K562 (cell line): Measurements from ENCODE around the gene HMCES. TPM values are rescaled to one million over a fixed set of nuclear protein-coding genes. Genes with fewer than 3 reads are reported as not detected.

ENCODE experiments used
- ATAC-seq: fragments of 200-7000 bp; cut with Tn5 transposase; 3 replicates; pipeline ENCODE4 v1.9.1; 2020; ENCODE audit warnings: moderate library complexity
- BruUV-seq: library from RNA; stranded (reverse); fragments of 400-500 nt; replicated peaks from 2 replicates; lab custom pipeline; 2021; lab: Mats Ljungman, UMichigan
- CTCF ChIA-PET: fragments of 300-600 bp; formaldehyde crosslinking; extraction: SDS; loops from one replicate; lab custom pipeline; 2021; ENCODE audit warnings: low intra/inter-chr PET ratio; lab: Yijun Ruan, JAX
- POLR2A ChIA-PET: fragments of 300-600, 350-650 bp; sonication (Branson Sonifier 250); formaldehyde crosslinking; extraction: SDS; loops from one replicate; lab custom pipeline; 2021; ENCODE audit warnings: antibody characterized with exemption, inconsistent platforms; lab: Yijun Ruan, JAX
- DNase-seq, 4 experiments: peaks; one replicate each; pipeline versions ENCODE4 v3.0.0 to v3.0.0-alpha.2; 2011 to 2018; ENCODE audit warnings: low spot score in 3 of 4, mixed read lengths in 3 of 4; ENCODE audit errors: extremely low read depth in 1 of 4
- FAIRE-seq: peaks from 2 replicates; lab custom pipeline; 2011; peaks lifted over from hg19 to GRCh38; lab: Jason Lieb, UNC
- H2AFZ ChIP-seq: 2 replicates; pipeline ENCODE4 v1.6.0; 2011; ENCODE audit warnings: low read depth, low read length, control low read depth, inconsistent platforms
- H3K27ac ChIP-seq: fragments of 200-600 bp; 3 replicates; pipeline ENCODE4 v1.8.0; 2011; ENCODE audit warnings: low read depth, mild to moderate bottlenecking, control low read depth, inconsistent platforms, low read length, moderate library complexity, mixed read lengths; ENCODE audit errors: extremely low read depth
- H3K27me3 ChIP-seq, 2 experiments: fragments of 300-600 bp in 1 of 2; 2 replicates in 1 of 2; 3 replicates in 1 of 2; pipeline versions ENCODE4 v1.6.0 to v1.8.0; 2011; ENCODE audit warnings: inconsistent platforms in 2 of 2, low read length in 2 of 2, mild to moderate bottlenecking in 1 of 2, mixed read lengths in 1 of 2, moderate library complexity in 1 of 2; ENCODE audit not compliant: control insufficient read depth in 2 of 2, insufficient read depth in 2 of 2
- H3K36me3 ChIP-seq: fragments of 300-600 bp; 3 replicates; pipeline ENCODE4 v1.8.0; 2011; ENCODE audit warnings: mild to moderate bottlenecking, low read length, inconsistent platforms; ENCODE audit not compliant: control insufficient read depth, insufficient read depth
- H3K4me1 ChIP-seq, 2 experiments: fragments of 200-600 bp in 1 of 2; replicated peaks in 1 of 2; 2 replicates in 1 of 2; 3 replicates in 1 of 2; pipeline versions ENCODE4 v1.5.1 to v1.8.0; 2011; ENCODE audit warnings: inconsistent platforms in 2 of 2, low read length in 2 of 2, mild to moderate bottlenecking in 1 of 2, mixed read lengths in 1 of 2, moderate library complexity in 1 of 2; ENCODE audit not compliant: control insufficient read depth in 2 of 2, insufficient read depth in 2 of 2
- H3K4me2 ChIP-seq: 2 replicates; pipeline ENCODE4 v1.6.1; 2011; ENCODE audit warnings: low read length, control low read depth, inconsistent platforms, mixed read lengths; ENCODE audit not compliant: insufficient read depth
- H3K4me3 ChIP-seq: fragments of 200-600 bp; sonication (generic), shearing (Covaris generic); 2 replicates; pipeline ENCODE4 v1.5.1; 2016; ENCODE audit warnings: control low read depth, inconsistent platforms
- H3K79me2 ChIP-seq: fragments of 200-600 bp; 3 replicates; pipeline ENCODE4 v1.8.0; 2011; ENCODE audit warnings: low read length, inconsistent platforms; ENCODE audit not compliant: control insufficient read depth, insufficient read depth
- H3K9ac ChIP-seq, 2 experiments: 2 replicates each; pipeline versions ENCODE4 v1.6.0 to v1.6.1; 2011; ENCODE audit warnings: low read depth in 2 of 2, low read length in 2 of 2, control low read depth in 1 of 2, inconsistent platforms in 1 of 2, mild to moderate bottlenecking in 1 of 2, mixed read lengths in 1 of 2; ENCODE audit not compliant: insufficient read depth in 1 of 2
- H3K9me1 ChIP-seq: one replicate; pipeline ENCODE4 v1.6.0; 2011; ENCODE audit warnings: inconsistent platforms, mild to moderate bottlenecking, low read length, moderate library complexity; ENCODE audit not compliant: control insufficient read depth, insufficient read depth
- H3K9me3 ChIP-seq: replicated peaks from 2 replicates; pipeline ENCODE4 v1.5.1; 2011; ENCODE audit warnings: low read depth, low read length, inconsistent platforms; ENCODE audit not compliant: control insufficient read depth, insufficient read depth
- H4K20me1 ChIP-seq: replicated peaks from 2 replicates; pipeline ENCODE4 v1.6.1; 2011; ENCODE audit warnings: low read length, inconsistent platforms, mixed read lengths; ENCODE audit not compliant: control insufficient read depth, insufficient read depth
- CEBPB ChIP-seq: fragments of 450-650 bp; IDR thresholded peaks from 2 replicates; pipeline ENCODE4 v1.6.1; 2016; ENCODE audit warnings: missing genetic modification characterization, missing compliant biosample characterization
- ELK3 ChIP-seq: fragments of 450-650 bp; formaldehyde crosslinking; IDR thresholded peaks from 2 replicates; pipeline ENCODE4 v1.4.0; 2020; ENCODE audit warnings: mild to moderate bottlenecking
- MCM5 ChIP-seq: fragments of 450-650 bp; IDR thresholded peaks from 2 replicates; pipeline ENCODE4 v1.6.1; 2016; ENCODE audit warnings: low read depth
- MEIS2 ChIP-seq: fragments of 450-650 bp; IDR thresholded peaks from 2 replicates; pipeline ENCODE4 v1.6.1; 2014; ENCODE audit warnings: mild to moderate bottlenecking; ENCODE audit not compliant: partially characterized antibody
- MTA3 ChIP-seq: fragments of 450-650 bp; formaldehyde crosslinking; IDR thresholded peaks from 2 replicates; pipeline ENCODE4 v1.6.1; 2017; ENCODE audit warnings: mild to moderate bottlenecking, borderline replicate concordance
- POLR2G ChIP-seq: fragments of 200-400 bp; formaldehyde crosslinking; IDR thresholded peaks from 2 replicates; pipeline ENCODE4 v1.6.1; 2017; ENCODE audit warnings: low read depth, mild to moderate bottlenecking, antibody characterized with exemption, low read length, moderate library complexity
- RBFOX2 ChIP-seq: fragments of 200-400 bp; formaldehyde crosslinking; IDR thresholded peaks from 2 replicates; pipeline ENCODE4 v1.6.1; 2017; ENCODE audit warnings: low read depth, mild to moderate bottlenecking, low read length, moderate library complexity
- WGBS: fragments of 100-300 bp; shearing (Covaris generic); methylation state at CpG from one replicate; pipeline ENCODE4 v1.1.6; 2016; ENCODE audit warnings: low coverage, mixed read lengths; ENCODE audit not compliant: insufficient coverage; ENCODE audit errors: missing lambda C conversion rate; 5-methylcytosine and 5-hydroxymethylcytosine counted together
- in situ Hi-C: fragments of 300-500 bp; cut with MboI; formaldehyde crosslinking; loops from 4 replicates; pipeline ENCODE4 v1.15.0; 2018; ENCODE audit warnings: inconsistent platforms, mixed read lengths
- intact Hi-C: fragments of 100-400 bp; cut with micrococcal nuclease; formaldehyde crosslinking; loops from 2 replicates; pipeline ENCODE4 v1.14.2; 2022
- polyA plus RNA-seq, 8 experiments: library from polyadenylated mRNA; depleted of rRNA in 4 of 8; stranded (reverse) in 5 of 8; unstranded in 3 of 8; fragments of >200 nt; fragmentation: Nextera tagmentation in 2 of 8; fragmentation: Illumina TruSeq in 1 of 8; extraction: Ambion mirVana in 2 of 8; extraction: Trizol in 1 of 8; gene quantifications; 2 replicates each; pipeline versions ENCODE4 v1.2.1 to v1.2.3, GENCODE V29; 2011 to 2014; ENCODE audit warnings: inconsistent platforms in 1 of 8, missing spikeins in 1 of 8
- total RNA-seq, 7 experiments: library from RNA; depleted of rRNA in 6 of 7; stranded (reverse); fragments of >200 nt in 6 of 7; fragmentation: Illumina TruSeq in 2 of 7; extraction: Trizol in 2 of 7; gene quantifications; 2 replicates each; pipeline versions ENCODE4 v1.2.1 to v1.2.3, GENCODE V29; 2011 to 2021; ENCODE audit warnings: low replicate concordance in 1 of 7

HMCES gene
- total and polyA plus RNA-seq, 9 of the 15 experiments (the other 6 are each of a cell fraction or from before 2014, with no cell fraction given): 18.8 to 45.3 (median 24.8) TPM

- H3K4me2 ChIP-seq: no peak overlapping the region
- in situ Hi-C loops: no loop called here
- 0 out of 2 replicates have a peak, but pooled peaks cover 3% of the 10 kb centered on the region for H4K20me1 ChIP-seq
- BruUV-seq: no TSS peak
- no peaks in the 10 kb centered on the region for H3K79me2 ChIP-seq
- no peak for ATAC-seq
- CTCF ChIA-PET: no interaction called here
- intact Hi-C loops: no loop called here
- DNase-seq: no peak
- no peak overlapping the region for H2AFZ ChIP-seq
- H3K36me3 ChIP-seq: peaks cover 83% of the 10 kb centered on the region
- 87% methylated on average over 8 of the region's 11 CpGs for WGBS
- POLR2A ChIA-PET: interaction anchor here (0.6 to 4.7 kb wide), 2 partner anchors 9 to 15 kb away, joined by 4 to 20 read pairs; no protein-coding TSS in a partner anchor
- H3K27me3 ChIP-seq: no peaks in the 10 kb centered on the region
- H3K9me3 ChIP-seq: no peaks in the 10 kb centered on the region
- no peaks in the 10 kb centered on the region for H3K9me1 ChIP-seq
- no peak overlapping the region for H3K4me3 ChIP-seq
- H3K27ac ChIP-seq: no peak overlapping the region
- H3K9ac ChIP-seq: no peak overlapping the region
- TF ChIP-seq POLR2G: 0 out of 2 replicates have a peak, but pooled peaks have one; percentile 15
- no peak for TF ChIP-seq MEIS2
- TF ChIP-seq MCM5: no peak
- no peak for TF ChIP-seq ELK3
- TF ChIP-seq CEBPB (tag): 0 out of 2 replicates have a peak, but pooled peaks have one; percentile 13
- TF ChIP-seq RBFOX2: 0 out of 2 replicates have a peak, but pooled peaks have one; percentile 30
- no peak for TF ChIP-seq MTA3
- no peak for FAIRE-seq
- no peaks in the 10 kb centered on the region for H3K4me1 ChIP-seq
Measured at GRCh38 chr3:129257609-129258008, 21.1 kb upstream of the HMCES start.
